Measurements from ENCODE around the gene PLA2G4A.

- TF ChIP-seq CTCF (IDR thresholded peaks at IDR 0.05; ENCODE audit: extremely low read depth in 1 of 2, insufficient read depth in 1 of 2, low read depth in 1 of 2, low read length in 2 of 2) (no peak), POLR2A (IDR thresholded peaks at IDR 0.05; ENCODE audit: low read depth, low read length) (no peak), FOS (IDR thresholded peaks at IDR 0.05; ENCODE audit: borderline replicate concordance, insufficient read depth, low read length) (no peak), MAX (IDR thresholded peaks at IDR 0.05; ENCODE audit: insufficient read depth, insufficient read length) (no peak), EZH2 (IDR thresholded peaks at IDR 0.05; ENCODE audit: borderline replicate concordance, low read depth, low read length, severe bottlenecking) (no peak), GATA2 (IDR thresholded peaks at IDR 0.05; ENCODE audit: insufficient read depth, insufficient read length, low read depth, low read length) (no peak), POLR2AphosphoS5 (IDR thresholded peaks at IDR 0.05; ENCODE audit: insufficient read depth, low read depth, low read length) (no peak)
Measured at GRCh38 chr1:186915555-186915954, 86.8 kb downstream of the PLA2G4A start.
